AG08396 (cell line): Measurements from ENCODE around the gene MAN2A2.
"Not testable (repeated sequence)": the region's sequence is repeated elsewhere in the genome, so short reads cannot be mapped to it uniquely, and the experiment has no call there.

Experiments
- DNase-seq: peaks from one replicate; pipeline ENCODE4 v3.0.0; 2012; ENCODE audit warnings: low spot score, mixed read lengths

The MAN2A2 gene

GRCh38 chr15:90884719-90885431 lies 18.2 kb upstream of the MAN2A2 start:
- no peak for DNase-seq

- peak; percentile 82 for DNase-seq
Observed at GRCh38 chr15:90885432-90886290, 17.4 kb upstream of the MAN2A2 start.

- no peak for DNase-seq
Observed at GRCh38 chr15:90886291-90886614, 16.8 kb upstream of the MAN2A2 start.

DNA sequence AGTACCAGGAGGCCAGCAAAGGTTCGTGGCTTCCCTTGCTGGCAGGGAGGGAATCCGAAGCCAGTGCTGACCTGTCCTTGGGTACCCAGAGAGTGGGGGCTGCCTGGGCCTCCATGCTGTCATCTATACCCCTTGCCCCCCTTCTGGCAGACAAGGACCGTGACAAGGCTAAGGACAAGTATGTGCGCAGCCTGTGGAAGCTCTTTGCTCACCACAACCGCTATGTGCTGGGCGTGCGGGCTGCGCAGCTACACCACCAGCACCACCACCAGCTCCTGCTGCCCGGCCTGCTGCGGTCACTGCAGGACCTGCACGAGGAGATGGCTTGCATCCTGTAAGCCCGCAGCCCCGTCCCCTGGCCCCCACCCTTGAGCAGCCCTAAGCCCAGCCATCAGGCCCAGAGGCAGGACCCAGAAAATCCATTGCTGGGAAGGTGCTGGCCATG lies 16.0 kb upstream of the MAN2A2 start:
- no peak for DNase-seq

GRCh38 chr15:90889313-90889730 lies 13.8 kb upstream of the MAN2A2 start:
- DNase-seq, result no peak

- DNase-seq, result no peak
Observed at GRCh38 chr15:90889736-90890456, 13.2 kb upstream of the MAN2A2 start.

GRCh38 chr15:90890839-90891238 lies 12.3 kb upstream of the MAN2A2 start:
- DNase-seq, result no peak

DNA sequence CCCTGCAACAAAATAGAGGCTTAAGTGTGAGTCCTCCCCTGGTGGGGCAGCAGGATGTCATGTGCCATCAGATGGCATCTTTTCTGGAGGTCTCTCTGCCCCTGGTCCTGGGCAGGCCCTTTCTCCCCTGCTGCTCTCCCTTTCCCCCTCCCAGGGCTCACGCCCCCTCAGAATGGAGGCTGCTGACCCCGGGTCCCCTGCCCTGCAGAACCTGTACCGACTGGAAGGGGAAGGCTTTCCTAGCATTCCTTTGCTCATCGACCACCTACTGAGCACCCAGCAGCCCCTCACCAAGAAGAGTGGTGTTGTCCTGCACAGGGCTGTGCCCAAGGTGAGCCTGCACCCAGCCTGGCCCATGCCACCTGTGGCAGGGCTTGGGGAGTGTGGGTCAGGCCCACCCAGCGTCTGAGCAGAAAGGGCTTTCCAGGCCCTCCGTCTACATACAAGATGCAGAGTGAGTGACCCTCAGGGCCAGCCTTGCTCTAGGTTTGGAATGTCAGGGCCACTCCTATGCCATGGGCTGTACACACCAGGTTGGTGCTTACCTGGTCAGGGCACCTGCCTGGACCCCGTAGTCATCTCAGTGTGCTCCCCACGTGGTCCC lies 11.7 kb upstream of the MAN2A2 start:
- DNase-seq, result no peak

GRCh38 chr15:90892023-90892422 lies 11.1 kb upstream of the MAN2A2 start:
- no peak for DNase-seq

DNA sequence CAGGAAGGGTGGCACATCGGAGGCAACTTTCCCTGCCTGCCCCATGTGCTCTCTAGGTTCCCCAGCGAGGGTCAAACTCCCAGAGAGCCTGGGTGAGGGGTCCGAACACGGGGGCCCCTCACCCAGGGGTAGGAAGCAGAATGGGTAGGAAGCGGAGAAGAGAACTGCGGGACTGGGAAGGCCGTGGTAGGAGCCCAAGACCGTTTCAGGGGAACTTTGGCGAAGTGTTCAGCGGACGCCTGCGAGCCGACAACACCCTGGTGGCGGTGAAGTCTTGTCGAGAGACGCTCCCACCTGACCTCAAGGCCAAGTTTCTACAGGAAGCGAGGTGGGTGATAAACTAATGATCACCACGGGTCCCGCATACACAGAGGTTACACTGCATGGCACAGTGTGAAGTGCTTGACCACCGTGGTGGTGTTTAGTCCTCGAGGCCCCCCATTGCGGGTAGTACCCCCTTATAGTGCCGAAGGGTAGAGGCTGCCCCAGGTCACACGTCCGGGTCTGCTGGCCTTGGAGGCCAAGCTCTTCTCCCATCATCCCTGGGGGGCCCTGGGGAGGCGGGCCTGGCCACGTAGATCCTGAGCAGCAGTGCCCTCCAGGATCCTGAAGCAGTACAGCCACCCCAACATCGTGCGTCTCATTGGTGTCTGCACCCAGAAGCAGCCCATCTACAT lies 10.5 kb upstream of the MAN2A2 start:
- no peak for DNase-seq

GRCh38 chr15:90893175-90894090 lies 9.7 kb upstream of the MAN2A2 start:
- DNase-seq, result no peak

- DNase-seq, result no peak
Observed at GRCh38 chr15:90895571-90896117, 7.5 kb upstream of the MAN2A2 start.

DNA sequence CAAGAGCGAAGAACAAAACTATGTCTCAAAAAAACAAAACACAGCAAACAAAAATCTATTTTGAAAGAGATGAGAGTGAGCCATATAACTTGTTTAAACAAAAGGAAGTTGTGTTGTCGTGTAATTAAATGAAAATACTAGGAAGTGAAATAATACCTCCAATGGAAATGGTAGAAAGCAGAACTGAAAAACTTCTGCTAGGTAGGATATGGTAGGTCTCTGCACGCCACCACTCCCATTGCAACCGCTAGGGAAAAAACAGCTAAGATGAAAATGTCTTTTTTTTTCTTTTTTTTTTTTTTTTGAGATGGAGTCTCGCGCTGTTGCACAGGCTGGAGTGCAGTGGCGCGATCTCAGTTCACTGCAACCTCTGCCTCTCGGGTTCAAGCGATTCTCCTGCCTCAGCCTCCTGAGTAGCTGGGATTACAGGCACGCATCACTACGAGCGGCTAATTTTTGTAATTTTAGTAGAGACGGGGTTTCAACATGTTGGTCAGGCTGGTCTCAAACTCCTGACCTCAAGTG lies 5.9 kb upstream of the MAN2A2 start:
- not testable (repeated sequence) for DNase-seq

- peak; percentile 33 for DNase-seq
Observed at GRCh38 chr15:90901175-90902039, 1.7 kb upstream of the MAN2A2 start.

DNA sequence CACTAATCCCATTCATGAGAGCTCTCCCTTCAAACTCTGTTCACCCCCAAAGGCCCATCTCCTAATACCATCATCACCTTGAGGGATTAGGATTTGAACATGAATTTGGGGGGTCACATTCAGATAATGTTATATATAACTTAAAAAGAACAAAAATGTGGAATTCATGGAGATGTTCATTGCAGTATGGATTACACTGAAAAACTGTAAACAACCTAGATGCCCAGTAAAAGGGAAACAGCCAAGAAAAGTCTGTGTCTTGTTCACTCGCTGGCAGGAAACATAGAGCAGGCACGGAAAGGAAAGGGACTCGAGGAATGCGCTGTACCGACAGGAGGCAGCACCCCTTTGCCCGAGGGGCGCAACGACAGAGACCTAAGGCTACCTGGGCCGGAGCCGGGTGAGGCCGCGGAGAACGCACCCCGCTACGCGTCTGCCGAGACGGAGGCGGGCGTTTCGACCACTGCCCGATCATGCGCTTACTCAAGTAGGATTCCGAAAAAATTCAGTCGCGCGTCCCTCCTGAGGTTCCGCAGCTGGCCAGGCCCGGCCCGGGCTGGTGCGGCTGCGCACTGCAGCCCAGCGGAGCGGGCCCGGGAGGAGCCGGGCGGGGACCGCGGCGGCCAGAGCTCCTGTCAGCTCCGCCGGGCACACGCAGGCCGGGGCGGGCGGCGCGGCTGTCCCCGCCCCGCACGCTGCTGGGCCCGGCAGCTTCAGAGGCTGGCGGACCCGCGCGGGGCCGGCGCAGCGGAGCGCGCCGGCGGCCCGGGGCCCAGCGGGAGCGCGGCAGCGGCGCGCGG lies 862 bp upstream of the MAN2A2 start:
- peak; percentile 100 for DNase-seq

DNA sequence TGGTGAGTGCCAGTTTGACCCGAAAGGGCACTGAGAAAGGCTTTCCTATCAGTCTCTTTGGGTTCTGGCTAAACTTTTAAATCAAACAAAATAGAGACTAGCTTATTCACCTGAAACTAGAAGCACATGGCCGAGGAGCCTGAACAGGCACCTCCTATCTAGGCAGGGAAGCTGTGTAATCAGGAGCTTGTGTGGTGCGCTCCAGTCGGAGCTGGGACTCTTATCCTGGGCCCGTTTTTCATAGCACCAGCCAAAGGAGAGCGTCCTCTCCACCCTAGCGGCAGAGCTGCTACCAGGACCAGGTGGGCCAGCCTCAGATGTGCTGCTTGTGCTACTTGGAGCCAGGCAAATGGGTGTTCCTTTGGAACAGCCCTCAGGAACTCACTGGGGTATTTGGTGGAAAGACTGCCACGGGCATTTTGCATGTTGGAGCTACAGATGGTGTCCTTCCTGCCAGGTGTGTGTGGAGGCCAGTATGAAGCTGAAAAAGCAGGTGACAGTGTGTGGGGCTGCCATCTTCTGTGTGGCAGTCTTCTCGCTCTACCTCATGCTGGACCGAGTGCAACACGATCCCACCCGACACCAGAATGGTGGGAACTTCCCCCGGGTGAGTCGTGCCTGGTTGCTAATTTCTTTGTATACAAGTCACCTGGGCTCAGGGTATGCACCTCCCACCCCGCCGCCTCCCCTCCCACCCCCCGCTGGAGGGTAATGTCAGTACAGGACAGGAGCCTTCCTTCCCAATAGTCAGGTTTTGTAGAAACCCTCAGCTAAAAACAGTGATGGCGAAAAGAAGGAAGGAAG lies 833 bp downstream of the MAN2A2 start:
- DNase-seq, result no peak

DNA sequence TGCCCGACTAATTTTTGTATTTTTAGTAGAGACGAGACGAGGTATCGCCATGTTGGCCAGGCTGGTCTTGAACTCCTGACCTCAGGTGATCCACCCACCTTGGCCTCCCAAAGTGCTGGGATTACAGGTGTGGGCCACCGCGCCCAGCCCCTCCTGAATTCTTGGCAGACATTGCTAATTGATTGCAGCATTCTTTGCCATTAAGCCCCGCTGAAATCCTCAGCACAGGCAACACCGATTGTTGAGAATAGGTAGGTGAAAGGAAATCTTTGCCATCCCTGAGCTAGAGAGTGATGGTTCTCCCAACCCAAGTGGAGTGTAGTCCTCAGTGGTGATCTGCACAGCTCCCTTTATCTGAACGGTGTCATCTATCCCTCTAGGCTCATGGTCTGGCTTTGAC lies 1.6 kb downstream of the MAN2A2 start:
- DNase-seq, result no peak
